ENCODE results near the gene MAPK8IP2.

MAPK8IP2 gene

GRCh38 chr22:50576070-50576469 lies 24.5 kb upstream of the MAPK8IP2 start:
- no peak for DNase-seq

- DNase-seq: no peak
Observed at GRCh38 chr22:50576806-50577696, 23.5 kb upstream of the MAPK8IP2 start.

GRCh38 chr22:50577697-50577986 lies 23.0 kb upstream of the MAPK8IP2 start:
- DNase-seq: no peak

GRCh38 chr22:50577987-50578775 lies 22.4 kb upstream of the MAPK8IP2 start, which contains the start of gene CPT1B:
Gene CPT1B (minus strand): TSS chr22:50578427. CDS start chr22:50577915, 512 bp downstream.
- no peak for DNase-seq

GRCh38 chr22:50578776-50579310 lies 21.8 kb upstream of the MAPK8IP2 start:
- DNase-seq: no peak

GRCh38 chr22:50579752-50580151 lies 20.8 kb upstream of the MAPK8IP2 start:
- DNase-seq: no peak

- DNase-seq: no peak
Observed at GRCh38 chr22:50581031-50581949, 19.3 kb upstream of the MAPK8IP2 start.

- DNase-seq: peak in 2 of 5 donors; percentile 24 to 48
Observed at GRCh38 chr22:50581950-50582492, 18.6 kb upstream of the MAPK8IP2 start.

- DNase-seq: peak; percentile 95 to 99 (median 97)
Observed at GRCh38 chr22:50582493-50583293, 17.9 kb upstream of the MAPK8IP2 start, which contains the start of gene CHKB. Gene CHKB (minus strand): TSS chr22:50582849. CDS start chr22:50582781, 68 bp downstream.

- DNase-seq: no peak
Observed at GRCh38 chr22:50583294-50583861, 17.2 kb upstream of the MAPK8IP2 start.

GRCh38 chr22:50584106-50585096 lies 16.2 kb upstream of the MAPK8IP2 start:
- DNase-seq: no peak

- no peak for DNase-seq
Observed at GRCh38 chr22:50585238-50585637, 15.4 kb upstream of the MAPK8IP2 start.

- DNase-seq: no peak
Observed at GRCh38 chr22:50585781-50586180, 14.8 kb upstream of the MAPK8IP2 start.

- DNase-seq: no peak
Observed at GRCh38 chr22:50586416-50586815, 14.2 kb upstream of the MAPK8IP2 start.

GRCh38 chr22:50587407-50587806 lies 13.2 kb upstream of the MAPK8IP2 start:
- DNase-seq: no peak

GRCh38 chr22:50595189-50595588 lies 5.4 kb upstream of the MAPK8IP2 start:
- no peak for DNase-seq

GRCh38 chr22:50597097-50597496 lies 3.5 kb upstream of the MAPK8IP2 start:
- DNase-seq: no peak

GRCh38 chr22:50599816-50600455 lies 657 bp upstream of the MAPK8IP2 start:
- peak in 3 of 5 donors; percentile 55 to 68 (median 60) for DNase-seq

Data from T-helper 1 cell (primary cell).